Left lung (tissue), 10 donors: Measurements from ENCODE around the gene ARL6IP4. TPM values are rescaled to one million over a fixed set of nuclear protein-coding genes. Genes with fewer than 3 reads are reported as not detected.

Source experiments
- ATAC-seq: fragments of 200-7000 bp; cut with Tn5 transposase; one replicate; pipeline ENCODE4 v1.9.1; 2020; ENCODE audit warnings: moderate library complexity
- DNase-seq, 4 donors: peaks; one replicate each; pipeline ENCODE4 v3.0.0-alpha.2; 2013 to 2020
- H3K27ac ChIP-seq, 2 donors: fragments of 200-600 bp; sonication (generic) in 1 of 2; one replicate each; pipeline versions ENCODE4 v1.5.0 to v1.8.0; 2020 to 2021
- H3K27me3 ChIP-seq, 2 donors: fragments of 200-600 bp; sonication (generic) in 1 of 2; one replicate each; pipeline versions ENCODE4 v1.5.0 to v1.8.0; 2020 to 2021
- H3K36me3 ChIP-seq, 2 donors: fragments of 200-600 bp; sonication (generic) in 1 of 2; one replicate each; pipeline versions ENCODE4 v1.5.0 to v1.8.0; 2020 to 2021
- H3K4me1 ChIP-seq, 2 donors: fragments of 200-600 bp; one replicate each; pipeline ENCODE4 v1.8.0; 2021
- H3K4me3 ChIP-seq, 2 donors: fragments of 200-600 bp; sonication (generic) in 1 of 2; one replicate each; pipeline versions ENCODE4 v1.5.0 to v1.8.0; 2020 to 2021; ENCODE audit warnings: mild to moderate bottlenecking in 1 of 2
- H3K9me3 ChIP-seq, 2 donors: fragments of 200-600 bp; sonication (generic) in 1 of 2; one replicate each; pipeline versions ENCODE4 v1.5.0 to v1.8.0; 2020 to 2021
- CTCF ChIP-seq, 2 donors: fragments of 200-600 bp; sonication (generic) in 1 of 2; IDR thresholded peaks; one replicate each; pipeline versions ENCODE4 v1.5.0 to v1.8.0; 2021; ENCODE audit warnings: antibody characterized with exemption in 2 of 2
- intact Hi-C, 2 donors: fragments of 100-400 bp; cut with DNase I; formaldehyde crosslinking; loops; one replicate each; pipeline versions ENCODE4 v1.11.2 to v1.14.2; 2022
- polyA plus RNA-seq, 6 donors: library from polyadenylated mRNA; unstranded; fragments of 120-200 nt; gene quantifications; one replicate each; pipeline ENCODE4 v1.2.1, GENCODE V29; 2013; ENCODE audit not compliant: insufficient read length in 6 of 6
- total RNA-seq, 2 donors: library from RNA; stranded (reverse); fragmentation: NEBNext Ultra II Directional; extraction: Animal tissue kit (Norgen Biotek cat#: 25700); gene quantifications; one replicate each; pipeline ENCODE4 v1.2.1, GENCODE V29; 2021
- donor health status: DM: no; HTN: yes; CAD: no.
- donor health status: DM: no; HTN: no; CAD: no.

Gene ARL6IP4
- total and polyA plus RNA-seq, 8 donors: 122 to 198 (median 158) TPM

GRCh38 chr12:122981587-122982476 is 1.4 kb downstream of the ARL6IP4 start:
- peak overlapping the region; percentile 99 for H3K4me3 ChIP-seq
- H3K4me1 ChIP-seq: peaks cover 46 to 73% of the 10 kb centered on the region in 2 donors
- intact Hi-C loops: loop anchor here in 1 of 2 donors (5.0 kb wide), 1 partner anchor 255 kb away; no protein-coding TSS in a partner anchor
- H3K27ac ChIP-seq: peak overlapping the region; percentile 84 to 91
- H3K9me3 ChIP-seq: no peaks in the 10 kb centered on the region
- ATAC-seq (no peak), DNase-seq (peak in 1 of 4 donors; percentile 72)
- no peaks in the 10 kb centered on the region for H3K27me3 ChIP-seq
- TF ChIP-seq CTCF (IDR thresholded peaks at IDR 0.05): no peak
- H3K36me3 ChIP-seq: peaks cover 0 to 56% of the 10 kb centered on the region in 2 donors

- intact Hi-C loops: loop anchor here in 1 of 2 donors (5.0 kb wide), 1 partner anchor 255 kb away; no protein-coding TSS in a partner anchor
- peaks cover 0 to 59% of the 10 kb centered on the region in 2 donors for H3K36me3 ChIP-seq
- no peak for ATAC-seq
Observed at GRCh38 chr12:122982477-122982815, 2.0 kb downstream of the ARL6IP4 start.

GRCh38 chr12:122982963-122983788 is 2.7 kb downstream of the ARL6IP4 start:
- intact Hi-C loops: loop anchor here in 1 of 2 donors (5.0 kb wide), 1 partner anchor 254 kb away; no protein-coding TSS in a partner anchor

More at GRCh38 chr12:122982477-122982815, 2.0 kb downstream of the ARL6IP4 start:
- H3K9me3 ChIP-seq: no peaks in the 10 kb centered on the region
- peaks cover 46 to 67% of the 10 kb centered on the region in 2 donors for H3K4me1 ChIP-seq
- peak in 1 of 4 donors; percentile 61 for DNase-seq
- peak overlapping the region in 1 of 2 donors; percentile 91 for H3K27ac ChIP-seq
- H3K27me3 ChIP-seq: no peaks in the 10 kb centered on the region
- H3K4me3 ChIP-seq: no peak overlapping the region
- TF ChIP-seq CTCF (IDR thresholded peaks at IDR 0.05): no peak

GRCh38 chr12:122983789-122984515 is 3.5 kb downstream of the ARL6IP4 start:
- Histone ChIP-seq H3K36me3 (peaks cover 0 to 64% of the 10 kb centered on the region in 2 donors), H3K4me3 (peak overlapping the region in 1 of 2 donors; percentile 4), H3K27ac (peak overlapping the region; percentile 70 to 73), H3K4me1 (peaks cover 46 to 59% of the 10 kb centered on the region in 2 donors), H3K9me3 (no peaks in the 10 kb centered on the region), H3K27me3 (no peaks in the 10 kb centered on the region)
- ATAC-seq (no peak), DNase-seq (peak in 1 of 4 donors; percentile 70)
- intact Hi-C loops: loop anchor here in 1 of 2 donors (5.0 kb wide), 1 partner anchor 253 kb away; no protein-coding TSS in a partner anchor
- TF ChIP-seq CTCF (IDR thresholded peaks at IDR 0.05): no peak

More at GRCh38 chr12:122982963-122983788, 2.7 kb downstream of the ARL6IP4 start:
- no peaks in the 10 kb centered on the region for H3K27me3 ChIP-seq
- no peak for TF ChIP-seq CTCF (IDR thresholded peaks at IDR 0.05)
- DNase-seq: peak in 1 of 4 donors; percentile 40
- H3K9me3 ChIP-seq: no peaks in the 10 kb centered on the region
- peak overlapping the region; percentile 37 to 70 for H3K27ac ChIP-seq
- H3K4me1 ChIP-seq: peaks cover 46 to 65% of the 10 kb centered on the region in 2 donors
- ATAC-seq: no peak
- peaks cover 0 to 62% of the 10 kb centered on the region in 2 donors for H3K36me3 ChIP-seq
- no peak overlapping the region for H3K4me3 ChIP-seq
